Stimulated activated CD4-positive, alpha-beta T cell treated with anti-CD3 and anti-CD28 coated beads, Interleukin-1b, Interleukin-23, amount 100 ng/mL, for 24 hours (primary cell): Measurements from ENCODE around the gene JPH4.
"Not testable (repeated sequence)": the region's sequence is repeated elsewhere in the genome, so short reads cannot be mapped to it uniquely, and the experiment has no call there.

Source experiments
- DNase-seq, 4 experiments: peaks; one replicate each; pipeline ENCODE4 v3.0.0-alpha.2; 2020; ENCODE audit warnings: low read depth in 4 of 4, low spot score in 1 of 4

Gene JPH4

DNA sequence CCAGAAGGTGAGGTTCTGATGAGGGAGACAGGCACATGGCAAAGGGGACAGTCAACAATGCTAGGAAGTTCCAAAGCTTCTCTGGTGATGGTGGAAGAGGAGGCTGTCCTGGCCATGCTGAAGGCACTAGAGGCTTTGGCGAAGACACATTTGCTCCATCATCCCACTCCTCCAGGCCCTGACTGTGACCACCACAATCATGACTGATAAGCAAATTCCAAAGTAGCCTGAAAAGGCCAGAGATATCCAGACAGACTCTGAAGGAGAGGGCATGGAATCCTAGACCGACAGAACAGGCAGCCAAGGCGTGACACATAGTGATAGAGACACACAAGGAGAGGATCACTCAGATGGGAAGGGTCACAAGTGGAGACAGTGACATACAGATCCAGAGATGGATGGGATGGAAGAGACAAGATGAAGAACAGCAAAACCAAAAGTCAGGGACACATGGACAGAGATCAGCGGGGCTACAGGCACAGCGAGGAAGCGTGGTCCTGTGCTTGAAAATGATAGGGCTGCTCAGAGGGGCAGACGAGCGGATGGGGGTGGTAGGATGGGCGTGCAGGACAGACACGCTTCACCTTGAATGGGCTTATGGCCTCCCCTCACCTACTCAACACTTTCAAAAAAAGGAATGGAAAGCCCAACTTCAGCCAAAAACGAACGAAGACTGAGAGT is 28.3 kb downstream of the JPH4 start:
- no peak for DNase-seq

DNA sequence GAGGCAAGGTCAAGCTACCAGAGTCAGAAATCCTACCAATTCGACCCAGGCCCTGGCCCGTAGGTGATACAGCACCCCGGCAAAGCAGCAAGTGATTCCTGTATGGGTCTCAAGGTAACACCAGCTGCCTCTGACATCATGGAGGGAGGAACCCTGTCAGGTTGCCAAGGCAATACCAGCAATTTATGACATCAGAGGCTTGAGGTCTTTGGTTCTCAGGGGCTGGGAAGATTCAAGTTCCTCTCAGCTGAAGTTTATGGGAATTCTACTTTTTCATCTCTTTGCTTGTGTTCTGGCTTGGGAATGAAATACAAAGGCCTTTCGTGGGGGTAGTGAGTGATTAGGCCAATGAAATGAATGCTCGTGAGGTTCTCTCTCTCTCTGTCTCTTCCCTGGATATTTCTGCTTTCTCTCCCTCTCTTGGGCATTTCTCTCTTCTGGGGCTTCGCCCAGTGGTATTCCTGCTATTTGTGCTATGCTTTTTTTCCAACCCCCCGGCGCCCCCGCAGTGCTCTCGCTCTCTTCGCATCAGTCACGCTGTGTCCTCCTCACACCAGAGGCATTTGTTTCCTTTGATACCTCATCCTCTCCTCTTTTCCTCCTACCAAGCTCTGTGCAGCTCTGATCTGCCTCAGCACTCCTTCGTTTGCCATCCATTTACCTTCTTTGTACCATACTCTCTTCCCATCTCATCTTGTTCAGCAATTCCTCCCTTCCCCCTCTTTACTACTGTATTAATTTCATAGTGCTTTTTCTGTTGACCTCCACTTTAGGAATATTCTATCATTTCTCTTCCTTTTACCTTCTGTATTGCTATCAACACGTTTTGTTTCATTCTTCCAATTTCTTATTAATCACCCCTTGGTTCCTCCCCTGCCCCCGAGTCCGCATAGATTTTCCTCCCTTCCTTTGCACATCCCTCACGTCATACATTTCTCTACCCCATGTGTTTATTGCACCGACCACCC is 30.0 kb downstream of the JPH4 start:
- no peak for DNase-seq

DNA sequence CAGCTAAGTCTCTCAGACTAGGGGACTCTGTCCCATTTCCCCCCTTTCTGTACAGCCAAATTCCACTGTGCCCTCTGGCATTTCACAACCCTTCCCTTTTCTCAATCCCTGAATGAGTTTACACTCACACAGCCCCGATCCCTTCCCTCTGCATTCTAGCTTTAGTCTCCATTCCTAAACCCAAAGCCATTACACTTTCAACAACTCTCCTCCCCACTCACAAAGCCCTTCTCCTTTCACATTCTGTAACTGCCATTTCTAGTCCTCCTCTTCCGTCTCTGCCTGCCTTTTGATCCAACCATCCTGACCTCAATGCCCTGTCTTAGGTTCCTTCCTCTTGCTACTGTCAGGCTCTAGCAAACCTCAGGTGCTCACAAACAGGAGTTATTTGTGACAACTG is 30.7 kb downstream of the JPH4 start:
- no peak for DNase-seq

DNA sequence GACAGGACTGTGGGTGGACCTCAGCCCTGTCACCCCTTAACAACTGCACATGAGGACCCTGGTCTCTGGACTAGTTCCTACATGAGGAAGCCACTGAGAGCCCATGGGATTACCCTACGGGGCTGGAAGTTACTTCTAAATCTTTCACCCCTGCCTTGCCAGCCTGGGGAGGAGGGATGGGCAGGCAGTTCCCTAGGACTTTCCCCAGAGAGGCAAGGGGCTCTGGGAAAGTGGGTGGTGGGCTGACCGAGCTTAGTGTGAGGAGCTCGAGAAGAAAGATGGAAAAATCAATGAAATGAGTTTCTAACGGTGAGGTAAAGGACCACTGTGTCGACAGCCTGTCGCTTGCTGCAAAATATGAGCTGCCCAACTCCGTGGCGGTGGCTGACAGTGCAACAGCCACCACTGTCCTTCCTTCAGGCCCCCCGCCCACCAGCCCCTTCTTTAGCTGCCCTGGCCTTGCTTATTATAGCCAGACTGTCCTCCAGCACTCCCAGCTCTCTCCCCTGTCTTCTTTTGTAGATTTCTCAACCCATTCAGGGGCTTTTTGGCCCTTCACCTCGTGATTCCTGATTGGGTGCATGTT is 32.0 kb downstream of the JPH4 start:
- DNase-seq: no peak

DNA sequence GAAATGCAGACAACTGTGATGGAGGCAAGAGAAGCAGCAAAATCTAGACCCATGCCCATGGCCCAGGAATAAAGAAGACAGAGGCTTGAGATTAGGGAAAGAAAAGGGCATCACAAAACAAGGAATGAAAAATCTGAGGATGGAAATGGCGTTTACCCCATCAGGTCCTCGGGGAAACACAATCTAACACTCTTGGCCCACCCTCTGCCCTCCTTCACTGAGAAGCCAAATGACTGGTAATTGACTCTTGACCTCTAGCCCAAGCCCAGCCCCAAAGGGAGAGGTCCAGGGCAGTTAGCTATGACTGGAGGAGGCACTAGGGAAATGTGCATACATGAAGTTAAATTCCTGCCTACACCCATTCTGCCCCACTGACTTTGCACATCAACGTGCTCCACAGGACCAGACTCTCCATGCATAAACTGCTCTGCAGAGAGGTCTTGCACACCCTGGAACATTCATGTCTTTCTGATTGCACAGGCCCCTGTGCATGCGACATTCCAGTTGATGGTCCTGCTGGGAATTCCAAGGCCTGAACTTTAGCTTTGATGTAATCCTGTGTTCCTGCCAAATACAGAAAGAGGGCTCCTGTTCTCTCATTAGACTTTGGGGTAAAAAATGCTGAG is 32.7 kb downstream of the JPH4 start:
- DNase-seq: no peak

DNA sequence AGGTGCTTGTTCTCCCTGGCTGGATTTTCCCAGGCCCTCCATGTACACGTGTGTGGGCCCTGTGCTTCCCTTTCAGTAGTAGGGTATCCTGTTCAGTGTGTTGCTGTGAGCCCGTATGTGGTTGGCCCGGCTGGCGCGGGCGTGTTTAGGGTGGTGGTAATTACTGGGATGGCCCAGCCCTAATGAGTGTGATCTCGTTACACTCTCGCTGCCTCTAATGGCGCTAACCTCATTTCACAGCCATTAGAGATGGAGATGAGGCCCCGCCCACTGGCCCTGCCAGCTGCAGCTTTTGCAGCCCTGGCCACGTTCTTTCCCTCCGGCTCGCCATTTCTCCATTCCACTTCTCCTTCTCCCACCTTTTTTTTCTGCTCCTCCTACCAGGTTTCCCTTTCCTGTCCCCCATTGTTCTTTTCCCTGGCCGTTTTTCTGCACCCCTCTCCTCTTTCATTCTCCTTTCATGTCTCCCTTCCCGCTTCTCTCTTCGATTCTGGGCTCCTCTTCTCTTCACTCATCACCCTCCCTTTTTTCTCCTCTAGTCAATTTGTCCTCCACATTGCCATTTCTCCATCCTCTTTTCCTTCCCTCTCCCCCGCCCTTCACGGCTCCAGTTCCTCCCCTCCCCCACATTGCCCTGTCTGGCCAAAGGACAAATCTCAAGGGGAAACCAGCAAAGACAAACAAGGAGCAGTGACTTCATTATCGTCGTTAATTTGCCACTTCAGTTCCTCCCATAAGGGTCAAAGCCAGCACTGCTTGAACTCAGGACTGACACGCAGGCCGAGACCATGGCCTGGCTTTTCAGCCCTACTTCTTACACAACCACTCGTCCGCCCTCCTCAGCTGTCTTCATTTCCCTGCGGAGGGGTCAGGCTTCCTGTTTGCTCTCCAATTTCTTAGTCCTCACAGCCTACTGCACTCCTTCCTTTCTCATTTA is 33.8 kb downstream of the JPH4 start:
- DNase-seq: no peak

DNA sequence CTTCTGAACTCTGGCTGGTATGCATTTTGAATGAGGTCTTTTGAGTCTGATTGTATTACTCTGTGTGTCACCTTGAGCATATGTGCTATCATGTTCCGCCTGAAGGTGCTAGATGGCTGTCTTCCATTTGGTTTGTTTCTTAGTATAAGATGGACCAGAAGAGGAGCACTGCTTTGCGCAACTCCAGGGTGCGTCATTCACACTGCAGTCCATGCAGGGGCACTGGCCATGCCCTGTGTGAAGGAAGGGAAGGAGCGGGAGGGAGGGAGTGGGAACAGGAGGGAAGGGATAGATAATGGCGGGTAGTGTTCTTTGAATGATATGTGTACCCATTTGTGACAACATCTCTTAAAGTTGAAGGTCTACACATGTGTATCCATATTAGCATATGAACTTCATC is 35.2 kb downstream of the JPH4 start:
- no peak for DNase-seq

DNA sequence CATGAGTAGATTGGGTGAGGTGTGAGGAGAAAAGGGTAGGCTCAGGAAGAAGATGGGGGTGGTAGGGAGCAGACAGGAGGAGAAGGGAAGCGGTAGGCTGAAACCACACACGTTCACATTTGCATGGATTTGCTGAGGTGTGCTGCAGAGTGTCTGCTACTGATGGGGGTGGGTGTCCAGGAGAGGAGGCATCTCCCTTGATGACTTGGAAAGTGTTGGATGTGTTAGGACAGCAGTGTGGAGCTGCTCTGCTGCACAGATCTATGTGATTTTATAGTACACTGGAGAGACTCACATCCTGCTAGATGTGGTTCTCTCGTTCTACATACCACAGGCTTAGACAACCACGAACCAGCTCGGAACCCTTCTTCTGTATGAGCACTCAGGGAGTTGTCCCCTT is 36.3 kb downstream of the JPH4 start:
- no peak for DNase-seq

DNA sequence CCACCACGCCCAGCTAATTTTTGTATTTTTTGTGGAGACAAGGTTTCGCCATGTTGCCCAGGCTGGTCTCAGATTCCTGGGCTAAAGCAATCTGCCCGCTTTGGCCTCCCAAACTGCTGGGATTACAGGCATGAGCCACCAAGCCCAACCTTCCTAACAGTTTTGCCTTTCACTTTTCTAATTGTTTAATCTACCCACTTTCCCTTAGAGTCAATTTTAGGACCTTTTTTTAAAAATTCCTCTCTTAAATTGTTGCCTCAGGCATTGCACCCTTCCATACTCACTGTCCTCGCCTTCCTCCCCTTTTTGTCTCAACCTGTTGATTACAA is 38.5 kb downstream of the JPH4 start:
- no peak for DNase-seq

DNA sequence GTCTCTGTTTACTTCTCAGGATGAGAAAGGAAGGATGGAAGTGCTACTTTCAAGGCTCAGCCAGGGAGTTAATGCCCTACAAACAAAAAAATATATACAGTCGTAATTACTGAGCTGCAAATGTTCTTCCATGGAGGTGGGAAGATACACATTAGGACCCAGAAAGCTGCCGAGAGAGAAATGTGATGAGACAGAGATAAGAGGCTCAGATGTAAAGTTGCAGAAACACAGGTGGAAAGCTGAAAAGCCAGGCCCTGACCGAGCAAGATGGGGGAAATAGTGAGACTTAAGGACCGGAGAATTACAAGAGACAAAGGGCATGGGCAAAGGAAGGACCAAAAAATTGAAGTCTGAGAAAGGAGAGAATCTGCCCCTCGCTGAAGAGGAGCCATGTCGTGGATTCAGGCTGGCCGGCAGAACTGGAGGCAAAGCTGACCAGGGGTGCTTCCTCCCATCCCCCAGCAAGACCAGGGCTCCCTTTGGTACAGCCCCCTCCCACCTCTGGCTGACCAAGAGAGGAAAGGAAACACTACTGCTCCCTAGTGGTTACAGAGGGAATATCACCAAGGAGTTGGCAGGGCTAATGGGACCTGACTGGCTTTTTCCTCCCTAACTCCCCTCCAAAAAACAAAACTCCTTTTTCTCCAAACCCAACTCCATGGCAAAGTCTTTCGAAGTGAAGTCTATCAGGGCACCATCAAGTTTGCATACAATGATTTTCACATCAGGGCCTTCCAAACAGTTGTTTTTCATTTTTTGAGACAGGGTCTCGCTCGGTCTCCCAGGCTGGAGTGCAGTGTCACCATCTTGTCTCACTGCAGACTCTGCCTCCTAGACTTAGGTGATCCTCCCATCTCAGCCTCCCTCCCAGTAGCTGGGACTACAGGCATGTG is 39.1 kb downstream of the JPH4 start:
- no peak for DNase-seq

DNA sequence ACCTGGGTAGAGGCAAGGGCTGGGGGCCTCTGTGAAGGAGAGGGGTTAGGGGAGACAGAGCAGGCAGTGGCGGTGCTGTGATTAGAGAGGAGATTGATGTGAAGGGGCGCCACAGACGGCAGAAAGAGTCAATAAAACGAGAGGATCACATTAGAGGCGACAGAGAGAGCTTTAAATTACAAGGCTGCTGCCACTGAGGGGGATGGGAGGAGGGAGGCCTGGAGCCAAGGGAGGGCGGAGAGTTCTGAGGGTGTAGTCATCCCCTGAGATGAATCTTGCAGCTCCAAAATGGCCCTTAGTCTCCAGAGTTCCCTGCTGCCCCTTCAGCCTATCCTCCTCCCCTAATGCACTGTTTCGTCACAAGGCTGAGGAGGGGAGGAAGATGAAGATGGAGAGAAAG is 39.8 kb downstream of the JPH4 start:
- no peak for DNase-seq

DNA sequence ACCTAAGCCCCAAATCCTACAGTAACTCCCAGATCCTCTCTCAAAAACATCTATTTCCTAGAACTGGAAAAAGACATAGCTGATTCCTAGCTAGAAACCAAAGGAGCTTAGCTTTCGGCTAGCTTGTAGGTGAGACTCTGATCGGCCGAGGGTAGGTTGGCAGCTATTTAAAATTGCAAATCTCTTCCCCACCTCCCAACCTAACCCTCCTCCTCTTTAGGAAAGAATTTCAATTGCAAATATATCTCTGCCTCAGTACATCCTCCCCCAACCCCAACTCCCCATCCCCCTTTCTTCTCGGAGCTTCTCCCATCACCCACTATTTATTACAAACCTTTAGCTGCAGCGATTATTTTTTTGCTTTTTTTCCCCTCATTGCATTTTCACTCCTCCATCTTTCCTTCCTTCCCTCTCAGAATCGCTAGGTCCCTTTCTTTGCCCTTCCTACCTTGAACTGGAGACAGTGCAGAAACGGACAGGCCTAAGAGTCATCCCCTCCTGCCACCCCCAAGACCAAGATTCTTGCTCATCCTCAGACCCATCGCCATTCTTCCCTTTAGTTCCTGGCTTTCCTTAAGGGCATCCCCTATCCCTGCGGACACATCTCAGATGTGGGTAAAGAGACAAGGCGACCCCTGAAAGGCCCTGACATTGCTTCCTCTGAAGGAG is 40.4 kb downstream of the JPH4 start:
- no peak for DNase-seq

DNA sequence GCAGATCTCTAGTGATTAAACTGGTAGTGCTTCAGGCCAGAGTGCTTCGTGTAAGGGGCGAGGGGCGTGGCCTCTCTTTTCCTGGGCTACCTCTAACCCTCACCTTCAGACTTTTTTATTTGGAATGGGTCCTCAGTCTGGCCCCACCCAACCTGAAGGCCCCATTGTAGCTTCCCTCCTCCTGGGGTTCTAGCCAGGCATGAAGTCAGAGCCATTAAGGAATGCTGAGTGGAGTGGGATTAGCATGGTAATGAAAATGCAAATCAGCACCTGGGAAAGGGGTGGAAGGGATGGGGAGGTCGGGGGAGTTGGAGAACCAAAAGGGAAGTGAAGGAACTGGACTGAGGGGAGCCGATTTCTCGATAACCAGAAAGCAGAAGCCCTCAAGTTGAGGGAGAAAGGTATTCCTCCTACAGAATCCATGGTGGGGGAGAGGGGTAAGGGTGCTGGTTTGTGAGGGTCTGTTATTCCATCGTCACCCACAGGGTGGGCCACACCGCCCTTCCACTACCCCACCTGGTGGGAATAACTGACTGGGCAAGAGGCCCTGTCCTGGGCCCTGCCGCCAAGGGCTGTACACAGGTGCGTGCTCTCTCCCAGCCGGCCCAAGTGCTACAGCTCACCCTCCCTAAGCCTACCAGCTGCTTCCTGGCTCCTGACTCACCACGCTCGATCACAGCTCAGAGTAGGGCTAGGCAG is 41.1 kb downstream of the JPH4 start:
- no peak for DNase-seq

DNA sequence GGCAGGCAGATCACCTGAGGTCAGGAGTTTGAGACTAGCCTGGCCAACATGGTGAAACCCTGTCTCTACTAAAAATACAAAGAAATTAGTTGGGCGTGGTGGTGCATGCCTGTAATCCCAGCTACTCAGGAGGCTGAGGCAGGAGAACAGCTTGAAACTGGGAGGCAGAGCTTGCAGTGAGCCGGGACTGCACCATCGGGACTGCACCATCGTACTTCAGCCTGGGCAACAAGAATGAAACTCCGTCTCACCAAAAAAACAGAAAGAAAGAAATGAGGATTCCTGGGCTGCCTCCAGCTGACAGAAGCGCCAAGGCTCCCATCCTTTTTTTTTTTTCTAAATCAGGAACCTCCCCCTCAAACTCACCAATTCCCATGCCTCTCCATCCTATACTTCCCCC is 41.7 kb downstream of the JPH4 start:
- DNase-seq: not testable (repeated sequence)

DNA sequence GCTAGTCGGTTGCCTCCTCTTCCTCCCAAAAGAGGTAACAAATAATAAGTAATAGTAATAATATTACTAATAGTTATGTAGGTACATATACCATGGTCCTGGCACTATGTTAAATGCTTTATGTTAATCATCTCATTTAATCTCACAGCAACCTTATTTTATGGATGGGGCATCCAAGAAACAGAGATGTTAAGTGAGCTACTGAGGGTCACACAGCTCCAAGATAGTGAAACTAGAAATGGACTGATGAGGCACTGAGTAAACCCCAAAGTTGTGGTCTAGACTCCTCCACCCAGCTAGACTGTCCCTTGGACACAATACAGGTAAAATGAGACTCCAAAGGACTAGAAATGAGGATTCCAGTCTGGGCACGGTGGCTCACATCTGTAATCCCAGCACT is 42.1 kb downstream of the JPH4 start:
- DNase-seq: no peak

DNA sequence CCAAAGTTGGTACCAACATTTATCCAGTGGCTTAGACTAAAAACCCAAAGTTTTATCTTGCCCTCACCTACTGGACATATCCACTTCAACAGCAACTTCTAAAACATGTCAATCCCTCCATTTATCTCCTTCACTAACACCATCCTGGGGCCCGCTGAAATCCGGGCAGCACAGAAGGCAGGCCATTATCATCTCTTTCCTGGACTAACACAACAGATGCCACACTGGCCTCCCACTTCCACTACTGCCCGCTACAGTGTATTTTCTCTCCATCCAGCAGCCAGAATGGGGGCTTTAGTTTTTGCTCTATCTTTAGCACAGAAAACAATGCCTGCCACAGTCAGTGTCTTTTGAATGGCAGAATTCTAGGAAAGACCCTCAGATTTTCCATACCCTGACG is 42.6 kb downstream of the JPH4 start:
- DNase-seq: no peak

DNA sequence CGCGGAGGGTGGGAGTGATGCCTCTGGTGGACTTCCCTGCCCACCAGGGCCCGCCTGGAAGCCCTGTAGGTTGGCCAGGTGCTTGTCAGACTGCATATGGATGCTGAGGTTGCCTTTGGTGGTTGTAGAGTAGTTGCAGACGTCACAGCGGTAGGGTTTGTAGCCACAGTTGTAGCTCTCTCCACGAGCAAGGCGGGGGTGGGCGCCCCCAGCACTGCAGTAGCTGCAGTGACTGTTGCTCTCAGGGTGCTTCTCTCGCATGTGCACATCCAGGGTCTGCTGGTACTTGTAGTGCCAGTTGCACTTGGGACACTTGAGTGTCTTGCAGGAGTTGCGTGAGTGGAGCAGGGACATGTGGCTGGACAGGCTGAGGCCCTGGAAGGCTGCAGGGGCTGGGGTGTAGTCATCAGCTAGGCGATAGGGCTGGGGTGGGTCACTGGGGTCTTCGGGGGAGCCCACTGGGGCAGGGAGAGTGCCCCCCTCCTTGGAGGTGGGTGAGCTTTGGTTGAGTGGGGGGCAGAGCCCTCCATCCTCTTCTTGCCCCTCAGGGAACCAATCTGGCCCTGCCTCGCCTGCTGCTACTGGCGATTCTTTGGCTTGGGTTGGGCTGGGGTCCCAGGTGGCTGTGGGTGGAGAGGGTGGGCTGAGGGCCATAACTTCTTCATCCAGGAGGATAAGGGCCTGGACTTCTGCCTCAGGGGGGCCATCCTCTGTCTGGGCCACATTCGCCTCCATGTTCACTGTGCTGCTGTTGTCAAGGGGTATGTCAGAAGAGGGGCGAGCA is 44.7 kb downstream of the JPH4 start:
- DNase-seq: no peak

DNA sequence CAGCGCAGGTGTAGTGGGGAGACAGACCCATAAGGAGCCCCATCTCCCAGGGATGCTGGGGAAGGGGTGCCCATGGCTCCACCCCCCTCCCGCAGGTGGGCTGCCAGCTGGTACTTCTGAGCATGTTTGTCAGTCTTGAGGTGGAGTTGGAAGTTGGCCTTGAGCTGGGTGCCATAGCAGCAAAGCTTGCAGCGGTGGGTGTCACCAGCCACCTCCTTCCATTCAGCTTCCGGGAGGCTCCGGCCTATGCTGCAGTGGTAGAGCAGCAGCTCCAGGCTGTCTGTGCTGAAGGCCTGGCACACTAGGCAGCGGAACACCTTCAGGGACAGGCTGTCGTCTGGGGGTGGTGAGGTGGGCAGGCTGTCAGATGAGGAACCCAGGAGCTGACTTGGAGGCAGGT is 45.9 kb downstream of the JPH4 start:
- no peak for DNase-seq
